PC-9 (cell line): Measurements from ENCODE around the gene GPR78.

Source experiments
- EZH2 ChIP-seq: fragments of 200-600 bp; sonication (generic); IDR thresholded peaks from 2 replicates; pipeline ENCODE4 v1.8.0; 2017; ENCODE audit warnings: antibody characterized with exemption, low read depth
- TF ChIP-seq, protein P1 (sequence below): fragments of 200-600 bp; sonication (generic); conservative IDR thresholded peaks from 2 replicates; pipeline ENCODE4 v1.6.1; 2017; ENCODE audit warnings: mixed run types, antibody characterized with exemption, mild to moderate bottlenecking, moderate library complexity

DNA sequence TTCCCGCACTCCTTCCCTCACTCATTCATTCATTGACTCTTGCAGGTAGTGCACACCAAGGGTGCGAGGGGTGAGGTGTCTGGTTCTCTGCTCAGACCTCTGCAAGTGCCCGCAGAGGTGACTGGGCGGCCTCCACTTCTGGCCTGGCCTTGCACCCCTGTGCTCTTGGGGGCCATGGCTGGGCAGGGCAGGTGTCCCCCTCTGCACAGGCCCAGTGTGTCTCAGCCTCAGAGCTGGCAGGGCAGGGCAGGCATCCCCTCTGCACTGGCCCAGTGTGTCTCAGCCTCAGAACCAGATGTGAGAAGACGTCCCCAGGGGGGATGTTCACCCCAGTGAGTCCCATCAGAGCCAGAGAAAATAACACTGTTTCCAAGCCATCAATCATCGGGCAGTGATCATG, 29.2 kb downstream of the GPR78 start:
- no peak for TF ChIP-seq EZH2
- TF ChIP-seq, protein P1, sequence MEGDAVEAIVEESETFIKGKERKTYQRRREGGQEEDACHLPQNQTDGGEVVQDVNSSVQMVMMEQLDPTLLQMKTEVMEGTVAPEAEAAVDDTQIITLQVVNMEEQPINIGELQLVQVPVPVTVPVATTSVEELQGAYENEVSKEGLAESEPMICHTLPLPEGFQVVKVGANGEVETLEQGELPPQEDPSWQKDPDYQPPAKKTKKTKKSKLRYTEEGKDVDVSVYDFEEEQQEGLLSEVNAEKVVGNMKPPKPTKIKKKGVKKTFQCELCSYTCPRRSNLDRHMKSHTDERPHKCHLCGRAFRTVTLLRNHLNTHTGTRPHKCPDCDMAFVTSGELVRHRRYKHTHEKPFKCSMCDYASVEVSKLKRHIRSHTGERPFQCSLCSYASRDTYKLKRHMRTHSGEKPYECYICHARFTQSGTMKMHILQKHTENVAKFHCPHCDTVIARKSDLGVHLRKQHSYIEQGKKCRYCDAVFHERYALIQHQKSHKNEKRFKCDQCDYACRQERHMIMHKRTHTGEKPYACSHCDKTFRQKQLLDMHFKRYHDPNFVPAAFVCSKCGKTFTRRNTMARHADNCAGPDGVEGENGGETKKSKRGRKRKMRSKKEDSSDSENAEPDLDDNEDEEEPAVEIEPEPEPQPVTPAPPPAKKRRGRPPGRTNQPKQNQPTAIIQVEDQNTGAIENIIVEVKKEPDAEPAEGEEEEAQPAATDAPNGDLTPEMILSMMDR: no peak
